NB4 (cell line): ENCODE results near the gene UVRAG.

Experiments
- DNase-seq: peaks from one replicate; pipeline ENCODE4 v3.0.0; 2010; ENCODE audit warnings: low read depth
- H3K4me3 ChIP-seq: one replicate; pipeline ENCODE4 v1.5.1; 2011; ENCODE audit warnings: mild to moderate bottlenecking, low read depth, low read length, moderate library complexity
- MYC ChIP-seq: IDR thresholded peaks from 2 replicates; pipeline ENCODE4 v1.6.1; 2011; ENCODE audit warnings: low read depth, low read length
- POLR2A ChIP-seq: IDR thresholded peaks from 2 replicates; pipeline ENCODE4 v1.6.1; 2011; ENCODE audit warnings: mild to moderate bottlenecking; ENCODE audit not compliant: insufficient read length; ENCODE audit errors: extremely low read depth
- TF ChIP-seq, protein P1 (sequence below): IDR thresholded peaks from one replicate; pipeline ENCODE4 v1.5.1; 2012; ENCODE audit warnings: low read depth, low read length
- TF ChIP-seq, protein P2 (sequence below): IDR thresholded peaks from 2 replicates; pipeline ENCODE4 v1.6.1; 2011; ENCODE audit warnings: low read depth, low read length

UVRAG gene

DNA sequence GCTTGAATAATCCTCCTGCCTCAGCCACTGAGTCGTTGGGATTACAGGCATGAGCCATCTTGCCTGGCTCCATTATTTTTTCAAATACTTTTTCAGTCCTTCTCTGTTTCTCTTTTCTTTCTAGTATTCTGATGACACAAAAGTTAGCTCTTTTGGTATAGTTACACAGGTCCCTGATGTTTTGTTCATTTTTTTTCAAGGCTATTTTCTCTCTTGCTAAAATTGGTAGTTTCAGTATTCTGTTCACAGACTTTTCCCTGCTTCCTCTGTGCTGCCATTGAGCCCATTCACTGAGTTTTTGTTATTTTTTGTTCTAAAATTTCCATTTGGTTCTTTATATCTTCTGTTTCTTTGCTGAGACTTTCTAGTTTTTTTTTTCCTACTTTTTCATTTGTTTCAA, 166.5 kb downstream of the UVRAG start:
- no peak overlapping the region for H3K4me3 ChIP-seq
- DNase-seq, result no peak
- TF ChIP-seq, protein P1, sequence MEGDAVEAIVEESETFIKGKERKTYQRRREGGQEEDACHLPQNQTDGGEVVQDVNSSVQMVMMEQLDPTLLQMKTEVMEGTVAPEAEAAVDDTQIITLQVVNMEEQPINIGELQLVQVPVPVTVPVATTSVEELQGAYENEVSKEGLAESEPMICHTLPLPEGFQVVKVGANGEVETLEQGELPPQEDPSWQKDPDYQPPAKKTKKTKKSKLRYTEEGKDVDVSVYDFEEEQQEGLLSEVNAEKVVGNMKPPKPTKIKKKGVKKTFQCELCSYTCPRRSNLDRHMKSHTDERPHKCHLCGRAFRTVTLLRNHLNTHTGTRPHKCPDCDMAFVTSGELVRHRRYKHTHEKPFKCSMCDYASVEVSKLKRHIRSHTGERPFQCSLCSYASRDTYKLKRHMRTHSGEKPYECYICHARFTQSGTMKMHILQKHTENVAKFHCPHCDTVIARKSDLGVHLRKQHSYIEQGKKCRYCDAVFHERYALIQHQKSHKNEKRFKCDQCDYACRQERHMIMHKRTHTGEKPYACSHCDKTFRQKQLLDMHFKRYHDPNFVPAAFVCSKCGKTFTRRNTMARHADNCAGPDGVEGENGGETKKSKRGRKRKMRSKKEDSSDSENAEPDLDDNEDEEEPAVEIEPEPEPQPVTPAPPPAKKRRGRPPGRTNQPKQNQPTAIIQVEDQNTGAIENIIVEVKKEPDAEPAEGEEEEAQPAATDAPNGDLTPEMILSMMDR, result no peak
- TF ChIP-seq, protein P2, sequence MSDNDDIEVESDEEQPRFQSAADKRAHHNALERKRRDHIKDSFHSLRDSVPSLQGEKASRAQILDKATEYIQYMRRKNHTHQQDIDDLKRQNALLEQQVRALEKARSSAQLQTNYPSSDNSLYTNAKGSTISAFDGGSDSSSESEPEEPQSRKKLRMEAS, result no peak
- TF ChIP-seq MYC (no peak), POLR2A (no peak)

DNA sequence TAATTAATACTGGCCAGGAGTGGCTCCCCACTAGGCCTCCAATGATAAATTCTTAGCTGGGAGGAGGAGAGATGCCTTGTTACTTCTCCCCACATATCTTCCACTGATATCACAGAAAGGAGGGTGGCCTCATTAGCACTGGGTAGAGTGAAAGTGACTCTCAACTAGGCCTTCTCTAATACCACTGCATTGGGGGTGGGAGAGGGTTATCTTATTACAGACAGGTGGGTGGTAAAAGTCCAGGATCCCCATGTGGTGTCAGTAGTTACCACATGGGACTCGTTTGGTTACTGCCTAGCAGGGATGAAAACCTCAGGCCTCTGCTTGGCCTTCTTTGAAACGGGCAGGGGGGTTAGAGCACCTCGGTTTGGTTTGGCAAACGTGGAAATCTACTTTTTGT, 167.3 kb downstream of the UVRAG start:
- no peak overlapping the region for H3K4me3 ChIP-seq
- TF ChIP-seq POLR2A (no peak), MYC (no peak)
- TF ChIP-seq, protein P2, result no peak
- DNase-seq, result peak; percentile 4

DNA sequence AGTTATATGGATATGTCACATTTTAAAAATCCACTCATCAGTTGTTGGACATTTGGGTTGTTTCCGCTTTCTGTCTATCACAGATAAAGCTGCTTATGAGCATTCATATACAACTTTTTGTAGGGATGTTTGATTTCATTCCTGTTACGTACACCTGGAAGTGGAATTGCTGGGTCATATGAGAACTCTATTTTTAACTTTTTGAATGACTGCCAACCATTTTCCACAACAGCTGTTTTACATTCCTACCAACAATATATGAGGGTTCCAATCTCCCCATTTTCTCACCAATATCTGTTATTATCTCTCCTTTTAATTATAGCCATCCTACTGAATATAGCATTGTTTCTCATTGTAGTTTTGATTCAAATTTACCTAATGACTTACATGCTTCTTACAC, 172.0 kb downstream of the UVRAG start:
- no peak overlapping the region for H3K4me3 ChIP-seq
- DNase-seq, result no peak

DNA sequence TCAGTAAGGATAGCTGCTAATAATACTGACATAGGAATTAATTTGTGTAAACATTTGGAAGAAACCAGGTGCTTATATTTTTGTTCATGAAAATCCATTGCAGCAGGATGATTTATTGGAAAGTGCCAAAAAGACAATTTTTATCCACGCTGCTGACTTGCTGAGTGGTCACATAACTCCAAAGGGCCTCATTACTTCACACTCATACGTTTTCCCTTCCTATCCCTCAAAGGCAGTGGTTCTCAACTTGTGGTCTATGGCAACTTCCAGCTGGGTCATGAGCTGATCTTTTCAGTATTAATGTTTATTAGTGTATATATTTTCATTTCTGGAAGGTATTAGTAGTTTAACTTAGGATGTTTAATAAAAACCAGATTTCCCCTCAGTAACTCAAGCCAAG, 178.1 kb downstream of the UVRAG start:
- no peak overlapping the region for H3K4me3 ChIP-seq
- TF ChIP-seq, protein P2, result no peak
- DNase-seq, result no peak

More for the DNA sequence above, 172.0 kb downstream of the UVRAG start:
- TF ChIP-seq, protein P1, result no peak
- TF ChIP-seq MYC (no peak), POLR2A (no peak)
- TF ChIP-seq, protein P2, result no peak

DNA sequence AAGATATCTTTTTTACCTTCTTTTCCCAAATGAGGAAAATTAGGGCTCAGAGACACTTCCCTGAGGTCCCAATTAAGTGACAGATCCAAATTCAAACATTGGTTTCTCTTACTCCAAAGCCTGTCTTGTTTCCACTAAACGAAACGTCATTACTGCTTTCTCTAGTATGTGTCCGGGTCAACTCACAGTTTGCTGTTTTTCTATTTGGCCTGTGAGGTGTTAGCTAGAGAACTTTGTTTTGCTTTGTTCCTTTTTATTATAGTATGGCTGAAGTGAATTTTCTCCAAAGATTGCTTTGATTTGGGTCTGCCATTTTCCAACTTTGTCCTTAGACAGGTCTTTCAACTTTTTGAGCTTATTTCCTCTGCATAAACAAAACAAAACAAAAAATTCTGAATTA, 179.6 kb downstream of the UVRAG start:
- no peak for TF ChIP-seq MYC
- no peak for DNase-seq
- no peak overlapping the region for H3K4me3 ChIP-seq

DNA sequence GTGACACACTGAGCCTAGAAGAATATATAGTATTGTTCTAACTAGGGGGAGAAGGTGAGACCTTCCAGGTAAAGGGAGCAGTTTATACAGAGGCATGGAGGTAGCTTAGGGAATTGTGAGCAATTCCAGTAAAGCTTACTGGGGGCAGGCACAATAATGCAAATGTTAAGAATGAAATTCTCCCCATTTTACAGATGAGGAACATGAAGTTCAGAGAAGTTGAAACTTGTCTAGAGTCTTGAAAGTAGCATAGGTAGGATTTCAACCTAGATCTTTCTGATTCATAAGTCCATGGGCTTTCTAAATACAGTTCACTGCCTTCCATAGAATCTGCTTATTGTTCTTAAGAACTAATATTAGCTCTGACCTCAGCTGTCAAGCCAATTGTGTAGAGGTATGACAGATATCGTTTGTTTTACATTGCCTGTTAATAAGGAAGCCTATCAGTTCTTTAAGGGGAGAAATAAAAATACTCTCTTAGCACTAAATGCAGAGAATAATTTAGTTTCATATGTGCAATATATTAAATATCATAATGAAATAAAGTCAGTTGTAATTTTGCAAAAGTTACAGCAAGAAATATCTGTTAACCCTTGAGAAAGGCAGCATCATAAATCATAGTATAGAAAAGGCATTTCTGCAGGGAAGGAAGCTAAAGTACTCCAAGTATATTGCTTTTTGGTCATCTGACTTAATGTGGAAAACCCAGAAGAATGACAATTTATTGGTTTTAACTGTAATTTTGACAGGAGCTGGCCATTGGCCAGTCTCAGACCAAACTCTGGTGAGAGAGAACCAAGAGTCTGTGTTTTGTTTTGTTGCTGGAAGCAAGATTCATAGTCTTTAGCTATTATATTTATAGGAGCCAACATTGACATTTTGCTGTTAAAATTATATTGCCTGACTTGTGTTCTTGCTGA, 181.8 kb downstream of the UVRAG start:
- TF ChIP-seq POLR2A (no peak), MYC (no peak)
- TF ChIP-seq, protein P2, result no peak
- TF ChIP-seq, protein P1, result no peak
- DNase-seq, result no peak

DNA sequence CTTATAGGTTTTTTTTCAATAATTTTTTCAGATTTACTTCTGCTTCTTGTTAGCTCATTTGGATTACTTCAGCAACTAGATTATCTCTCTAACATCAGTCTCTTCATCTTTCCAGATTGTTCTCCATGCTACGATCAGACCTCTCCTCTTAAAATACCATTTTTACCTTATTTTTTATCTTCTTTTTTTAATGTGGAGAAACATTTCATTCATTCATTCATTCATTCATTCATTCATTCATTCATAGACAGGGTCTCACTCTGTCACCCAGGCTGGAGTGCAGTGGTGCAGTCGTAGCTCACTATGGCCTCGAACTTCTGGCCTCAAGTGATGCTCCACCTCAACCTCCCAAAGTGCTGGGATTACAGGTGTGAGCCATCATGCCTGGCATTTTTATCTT, 189.4 kb downstream of the UVRAG start:
- TF ChIP-seq, protein P2, result no peak
- TF ChIP-seq, protein P1, result no peak
- TF ChIP-seq POLR2A (no peak), MYC (no peak)
- DNase-seq, result no peak
- no peak overlapping the region for H3K4me3 ChIP-seq

More for the DNA sequence above, 181.8 kb downstream of the UVRAG start:
- no peak overlapping the region for H3K4me3 ChIP-seq
